HG03460 (cell line): ENCODE data around the gene ECM1.

Experiments used
- ATAC-seq: cut with Tn5 transposase; IDR thresholded peaks from one replicate; pipeline ENCODE4 v1.9.1; 2021; ENCODE audit not compliant: unreplicated experiment

Gene ECM1

GRCh38 chr1:150557065-150557600, 49.2 kb downstream of the ECM1 start:
- ATAC-seq = no peak

- ATAC-seq = no peak
These were observed 49.9 kb downstream of the ECM1 start for GRCh38 chr1:150557813-150558212.

- no peak for ATAC-seq
These were observed 50.4 kb downstream of the ECM1 start for GRCh38 chr1:150558303-150558704.

- no peak for ATAC-seq
These were observed 51.1 kb downstream of the ECM1 start for GRCh38 chr1:150558761-150559655.

GRCh38 chr1:150559656-150560010, 51.7 kb downstream of the ECM1 start:
- no peak for ATAC-seq

GRCh38 chr1:150560011-150560438, 52.1 kb downstream of the ECM1 start:
- no peak for ATAC-seq

GRCh38 chr1:150560576-150561253, 52.8 kb downstream of the ECM1 start:
- peak; percentile 38 for ATAC-seq

GRCh38 chr1:150561254-150561973, 53.5 kb downstream of the ECM1 start:
- peak; percentile 9 for ATAC-seq

- peak; percentile 42 for ATAC-seq
These were observed 54.1 kb downstream of the ECM1 start for GRCh38 chr1:150561974-150562445.

- ATAC-seq = peak; percentile 39
These were observed 54.8 kb downstream of the ECM1 start for GRCh38 chr1:150562446-150563339.
